HG03469 (cell line): ENCODE measurements around the gene ZSWIM8.

Experiments
- ATAC-seq: cut with Tn5 transposase; IDR thresholded peaks from one replicate; pipeline ENCODE4 v1.9.1; 2021; ENCODE audit warnings: mild to moderate bottlenecking, moderate library complexity, moderate number of reproducible peaks; ENCODE audit not compliant: unreplicated experiment

Gene ZSWIM8

DNA sequence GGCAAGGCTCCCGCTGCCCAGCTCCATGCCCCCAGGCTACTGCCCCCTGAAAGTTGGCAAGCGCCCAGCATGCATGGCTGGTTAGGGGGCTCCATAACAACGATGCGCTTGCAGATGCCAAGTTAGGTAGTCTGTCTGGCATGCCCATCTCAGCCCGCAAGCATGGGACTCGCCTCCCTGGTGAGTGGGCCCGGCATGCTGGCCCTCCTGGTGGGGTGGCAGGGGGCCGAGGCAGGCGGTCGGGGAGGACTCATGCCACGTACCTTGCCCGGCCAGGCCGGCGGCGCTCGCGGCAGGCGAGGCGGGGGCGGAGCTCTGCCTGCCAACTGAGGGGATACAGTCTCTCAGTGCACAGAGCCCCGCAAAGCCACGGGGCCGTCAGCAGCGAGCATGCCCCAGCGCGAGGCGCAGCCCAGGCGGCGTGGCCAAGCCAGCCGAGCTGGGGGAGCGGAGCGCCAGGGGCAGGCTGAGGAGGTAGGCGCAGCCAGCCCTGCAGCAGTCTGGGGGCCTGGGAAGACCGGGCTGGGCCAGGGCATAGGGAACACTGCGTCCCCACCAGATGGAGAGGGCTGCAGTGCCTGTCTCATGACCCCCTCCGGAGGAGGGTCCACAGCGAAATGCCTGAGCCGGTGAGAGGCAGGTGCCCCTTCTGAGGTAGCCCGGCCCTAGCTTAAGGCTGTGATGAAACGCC, 54.0 kb downstream of the ZSWIM8 start:
- ATAC-seq: no peak

GRCh38 chr10:73840056-73840402, 54.6 kb downstream of the ZSWIM8 start:
- no peak for ATAC-seq

GRCh38 chr10:73840403-73841060, 55.1 kb downstream of the ZSWIM8 start:
- ATAC-seq: no peak

- no peak for ATAC-seq
Observed at GRCh38 chr10:73841061-73841421, 55.6 kb downstream of the ZSWIM8 start.

DNA sequence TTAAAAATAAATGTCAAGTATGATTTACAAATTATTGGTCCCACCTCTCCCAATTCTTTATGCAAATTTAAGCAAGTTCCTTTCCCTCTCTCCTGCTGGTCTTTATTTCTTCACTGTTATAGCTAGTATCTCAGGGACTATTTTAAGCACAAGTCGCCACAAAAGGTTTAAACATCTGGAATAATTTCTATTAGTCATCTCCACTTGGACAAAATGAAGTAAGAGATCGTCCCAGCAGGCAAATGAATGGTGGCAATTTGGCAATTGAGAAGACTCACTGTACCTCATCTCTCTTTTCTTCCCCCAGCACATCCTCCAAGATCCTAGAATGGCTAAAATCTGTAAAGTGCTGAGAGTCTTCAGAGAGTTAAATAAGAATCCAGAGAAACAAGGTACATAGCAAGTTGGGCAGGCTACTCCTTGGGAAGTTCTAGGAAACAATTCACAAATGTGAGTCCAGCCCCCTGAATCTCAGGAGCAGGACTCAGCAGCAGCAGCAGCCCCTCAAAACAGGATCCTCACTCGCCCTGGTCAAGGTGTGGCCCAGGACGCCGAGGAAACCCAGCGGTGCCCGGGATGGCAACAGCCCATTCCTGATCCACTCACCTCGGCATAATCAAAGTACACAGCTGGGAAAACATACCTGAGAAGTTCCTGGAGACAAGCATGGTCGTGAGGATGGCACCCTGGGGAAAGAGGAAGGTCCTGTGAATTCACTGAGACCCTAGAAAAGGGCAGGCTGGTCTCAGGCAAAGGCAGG, 56.3 kb downstream of the ZSWIM8 start:
- ATAC-seq: no peak

DNA sequence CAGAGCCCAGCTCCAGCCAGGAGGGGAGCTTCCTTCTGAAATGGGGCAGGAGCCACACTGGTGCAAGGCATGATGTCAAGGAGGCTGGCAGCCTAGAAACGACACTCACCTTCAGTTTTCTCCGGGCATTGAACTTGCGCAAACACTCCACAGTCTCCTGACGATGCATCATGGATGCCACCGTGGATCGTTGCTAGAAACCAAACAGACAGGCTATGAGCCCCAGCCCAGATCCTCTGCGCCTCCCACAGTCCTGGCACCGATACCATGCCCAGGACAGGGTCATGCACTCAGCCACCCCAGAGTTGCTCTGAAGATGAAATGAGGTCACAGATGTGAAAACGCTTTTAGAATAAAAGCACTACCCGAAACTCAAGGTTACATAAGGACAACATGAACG, 56.9 kb downstream of the ZSWIM8 start:
- ATAC-seq: no peak

DNA sequence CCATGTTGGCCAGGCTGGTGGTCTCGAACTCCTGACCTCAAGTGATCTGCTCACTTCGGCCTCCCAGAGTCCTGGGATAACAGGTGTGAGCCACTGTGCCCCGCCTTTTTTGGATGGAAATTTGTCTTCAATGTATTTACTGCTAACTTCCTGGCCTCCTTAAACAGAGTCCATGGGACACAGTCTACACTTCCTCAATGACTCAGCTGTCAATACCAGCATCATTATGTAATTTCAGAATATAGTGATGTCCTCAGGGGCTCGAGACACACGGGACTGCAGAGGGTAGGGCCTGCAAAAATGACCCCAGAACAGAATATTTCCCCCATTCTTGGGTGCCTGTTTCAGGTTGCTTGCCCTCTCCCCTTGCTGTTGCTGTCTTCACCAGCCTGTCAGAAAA, 57.9 kb downstream of the ZSWIM8 start:
- no peak for ATAC-seq

GRCh38 chr10:73847031-73847430, 61.6 kb downstream of the ZSWIM8 start:
- no peak for ATAC-seq

DNA sequence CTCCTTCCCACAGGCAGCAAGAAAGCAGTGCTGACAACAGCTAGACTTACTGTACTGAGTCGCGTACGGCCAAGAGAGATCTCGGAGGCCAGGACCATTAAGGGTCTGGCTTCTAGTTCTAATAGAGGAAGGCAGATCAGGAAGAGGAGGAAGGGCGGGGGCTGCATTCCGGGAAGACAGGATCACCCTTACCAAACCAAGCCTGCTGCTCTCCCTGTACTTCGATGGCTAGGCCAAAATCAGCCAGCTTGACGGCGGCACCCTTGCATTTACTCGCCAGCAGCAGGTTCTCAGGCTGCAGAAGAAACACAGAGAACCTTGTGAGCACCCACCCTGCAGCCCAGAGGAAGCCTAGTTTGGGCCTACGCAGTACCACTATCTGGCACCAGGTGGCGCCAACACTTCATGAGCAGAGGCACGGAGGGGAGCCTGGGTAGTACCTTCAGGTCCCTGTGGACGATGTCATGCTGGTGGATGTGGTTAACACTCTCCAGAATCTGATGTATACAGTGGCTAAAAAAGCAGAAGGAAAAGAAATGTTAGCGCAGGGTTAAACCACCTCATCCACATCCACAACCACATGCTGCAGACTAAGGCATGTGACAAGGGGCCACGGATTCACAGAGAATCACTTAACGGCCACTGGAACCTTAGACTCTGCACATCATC, 63.5 kb downstream of the ZSWIM8 start:
- ATAC-seq: peak; percentile 83

DNA sequence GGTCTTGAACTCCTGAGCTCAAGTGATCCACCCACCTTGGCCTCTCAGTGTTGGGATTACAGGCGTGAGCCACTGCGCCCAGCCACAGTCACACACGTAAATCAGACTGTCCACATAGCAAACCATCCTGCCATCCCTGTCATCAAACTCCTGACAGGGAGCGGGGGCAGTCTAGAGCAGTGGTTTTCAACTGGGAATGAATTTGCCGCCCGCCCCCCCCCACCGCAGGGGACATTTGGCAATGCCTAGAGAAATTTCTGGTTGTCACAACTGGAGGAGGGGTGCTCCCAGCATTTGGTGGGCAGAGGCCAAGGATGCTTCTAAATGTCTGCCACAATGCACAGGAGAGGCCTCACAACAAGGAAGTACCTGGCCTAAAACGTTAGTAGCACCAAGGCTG, 64.8 kb downstream of the ZSWIM8 start:
- no peak for ATAC-seq

DNA sequence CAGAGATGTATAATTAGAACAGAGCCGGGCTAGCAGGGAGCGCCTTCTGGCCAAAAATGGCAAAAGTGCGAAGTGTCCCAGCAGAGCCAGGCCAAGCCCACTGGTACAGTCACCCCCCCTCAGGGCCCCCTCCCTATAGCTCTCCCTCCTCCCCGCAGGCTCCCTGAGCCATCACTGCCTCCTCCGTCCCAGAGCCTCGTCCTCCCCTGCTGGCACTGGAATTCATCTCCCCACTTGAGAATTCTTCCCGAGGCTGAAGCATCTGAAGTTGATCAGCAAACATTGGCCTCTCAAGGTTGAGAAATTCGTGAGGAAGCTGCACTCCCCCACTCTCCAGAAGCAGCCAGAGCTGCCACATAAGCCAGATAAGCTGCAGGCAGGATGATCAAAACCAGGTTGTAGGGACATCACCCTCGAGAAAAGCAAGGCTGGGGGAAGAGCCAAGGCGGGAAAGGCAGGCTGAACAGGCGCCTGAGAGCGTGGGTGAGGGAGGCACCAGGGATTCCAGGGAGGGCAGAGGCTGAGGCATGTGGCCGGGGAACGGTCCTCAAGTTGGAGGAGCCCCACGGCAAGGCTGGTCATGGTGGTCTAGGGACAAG, 65.6 kb downstream of the ZSWIM8 start:
- no peak for ATAC-seq
